WTC11 (cell line): ENCODE measurements around the gene SLC7A8.

Source experiments
- ARID4B ChIP-seq: sonication (generic); formaldehyde crosslinking; IDR thresholded peaks from 2 replicates; pipeline ENCODE4 v1.8.0; 2023; ENCODE audit warnings: missing genetic modification reagents, mild to moderate bottlenecking, borderline replicate concordance
- FOXP4 ChIP-seq: sonication (generic); formaldehyde crosslinking; IDR thresholded peaks from 2 replicates; pipeline ENCODE4 v1.8.0; 2022; ENCODE audit warnings: mild to moderate bottlenecking, missing genetic modification reagents
- HMGA2 ChIP-seq: fragments of 250-450 bp; sonication (Bioruptor Pico); IDR thresholded peaks from 2 replicates; pipeline ENCODE4 v1.4.0; 2021; ENCODE audit warnings: mild to moderate bottlenecking, moderate library complexity
- MAX ChIP-seq: sonication (generic); formaldehyde crosslinking; IDR thresholded peaks from 2 replicates; pipeline ENCODE4 v1.8.0; 2022; ENCODE audit warnings: mild to moderate bottlenecking, missing genetic modification reagents
- NR2C2 ChIP-seq: sonication (generic); formaldehyde crosslinking; IDR thresholded peaks from 2 replicates; pipeline ENCODE4 v1.8.0; 2022; ENCODE audit warnings: mild to moderate bottlenecking, missing genetic modification reagents
- SP1 ChIP-seq: sonication (generic); formaldehyde crosslinking; conservative IDR thresholded peaks from 2 replicates; pipeline ENCODE4 v1.8.1; 2022; ENCODE audit warnings: missing genetic modification reagents
- ZNF232 ChIP-seq: sonication (generic); formaldehyde crosslinking; IDR thresholded peaks from 2 replicates; pipeline ENCODE4 v1.8.0; 2022; ENCODE audit warnings: mild to moderate bottlenecking, missing genetic modification reagents
- TF ChIP-seq, protein P1 (sequence below): fragments of 200-600 bp; IDR thresholded peaks from 2 replicates; pipeline ENCODE4 v1.8.0; 2022; ENCODE audit warnings: antibody characterized with exemption

GRCh38 chr14:23125011-23125410 lies 58.4 kb downstream of the SLC7A8 start:
- TF ChIP-seq, protein P1, sequence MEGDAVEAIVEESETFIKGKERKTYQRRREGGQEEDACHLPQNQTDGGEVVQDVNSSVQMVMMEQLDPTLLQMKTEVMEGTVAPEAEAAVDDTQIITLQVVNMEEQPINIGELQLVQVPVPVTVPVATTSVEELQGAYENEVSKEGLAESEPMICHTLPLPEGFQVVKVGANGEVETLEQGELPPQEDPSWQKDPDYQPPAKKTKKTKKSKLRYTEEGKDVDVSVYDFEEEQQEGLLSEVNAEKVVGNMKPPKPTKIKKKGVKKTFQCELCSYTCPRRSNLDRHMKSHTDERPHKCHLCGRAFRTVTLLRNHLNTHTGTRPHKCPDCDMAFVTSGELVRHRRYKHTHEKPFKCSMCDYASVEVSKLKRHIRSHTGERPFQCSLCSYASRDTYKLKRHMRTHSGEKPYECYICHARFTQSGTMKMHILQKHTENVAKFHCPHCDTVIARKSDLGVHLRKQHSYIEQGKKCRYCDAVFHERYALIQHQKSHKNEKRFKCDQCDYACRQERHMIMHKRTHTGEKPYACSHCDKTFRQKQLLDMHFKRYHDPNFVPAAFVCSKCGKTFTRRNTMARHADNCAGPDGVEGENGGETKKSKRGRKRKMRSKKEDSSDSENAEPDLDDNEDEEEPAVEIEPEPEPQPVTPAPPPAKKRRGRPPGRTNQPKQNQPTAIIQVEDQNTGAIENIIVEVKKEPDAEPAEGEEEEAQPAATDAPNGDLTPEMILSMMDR: no peak
- no peak for TF ChIP-seq HMGA2 (CRISPR knock-in tag)
- no peak for TF ChIP-seq NR2C2
- no peak for TF ChIP-seq FOXP4
- no peak for TF ChIP-seq SP1
- no peak for TF ChIP-seq MAX (CRISPR knock-in tag)
- no peak for TF ChIP-seq ARID4B (CRISPR knock-in tag)
- no peak for TF ChIP-seq ZNF232 (CRISPR knock-in tag)
